SH-SY5Y (cell line): Measurements from ENCODE around the gene KDM1B.

Experiments
- GATA2 ChIP-seq: IDR thresholded peaks from 2 replicates; pipeline ENCODE4 v1.6.1; 2011; ENCODE audit warnings: mild to moderate bottlenecking, low read depth, low read length
- GATA3 ChIP-seq: IDR thresholded peaks from 2 replicates; pipeline ENCODE4 v1.6.1; 2011; ENCODE audit warnings: low read depth, mild to moderate bottlenecking, low read length, moderate library complexity

DNA sequence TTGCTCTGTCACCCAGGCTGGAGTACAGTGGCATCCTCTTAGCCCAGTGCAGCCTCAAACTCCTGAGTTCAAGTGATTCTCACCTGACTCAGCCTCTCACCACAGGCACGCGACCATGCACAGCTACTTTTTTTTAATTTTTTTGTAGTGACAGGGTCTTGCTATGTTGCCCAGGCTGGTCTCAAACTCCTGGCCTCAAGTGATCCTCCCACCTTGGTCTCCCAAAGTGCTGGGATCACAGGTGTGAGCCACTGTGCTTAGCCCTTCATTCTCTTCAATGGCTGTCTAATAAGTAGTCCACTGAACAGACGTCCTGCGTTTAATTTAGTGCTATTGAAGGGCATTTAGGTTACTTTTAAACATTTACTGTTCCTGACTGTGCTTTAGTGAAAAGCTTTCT is 27.3 kb downstream of the KDM1B start:
- TF ChIP-seq GATA2 (no peak), GATA3 (no peak)
